Mononuclear cell (primary cell): ENCODE data around the gene JMJD8. TPM values are rescaled to one million over a fixed set of nuclear protein-coding genes. Genes with fewer than 3 reads are reported as not detected.

Experiments used
- H3K27me3 ChIP-seq: 2 replicates; pipeline ENCODE4 v1.6.0; 2011; ENCODE audit warnings: low read length, control low read depth; ENCODE audit not compliant: insufficient read depth
- H3K4me1 ChIP-seq: 2 replicates; pipeline ENCODE4 v1.5.1; 2011; ENCODE audit warnings: mild to moderate bottlenecking, low read length, control low read depth; ENCODE audit not compliant: insufficient read depth
- H3K4me3 ChIP-seq: 2 replicates; pipeline ENCODE4 v1.5.1; 2011; ENCODE audit warnings: mild to moderate bottlenecking, low read length, moderate library complexity
- H3K9me3 ChIP-seq: 2 replicates; pipeline ENCODE4 v1.5.1; 2011; ENCODE audit warnings: low read depth, mild to moderate bottlenecking, control low read depth, low read length
- total RNA-seq: library from RNA; depleted of rRNA; stranded (reverse); fragments of >200 nt; gene quantifications from one replicate; pipeline ENCODE4 v1.2.3, GENCODE V29; 2012

The JMJD8 gene
- total RNA-seq, 1 donor = 25.0 TPM

- H3K9me3 ChIP-seq = no peaks in the 10 kb centered on the region
These were observed 51.4 kb downstream of the JMJD8 start for GRCh38 chr16:632486-633335.

GRCh38 chr16:631808-632358 is 52.3 kb downstream of the JMJD8 start:
- Histone ChIP-seq H3K4me3 (no peak overlapping the region), H3K27me3 (no peaks in the 10 kb centered on the region), H3K9me3 (no peaks in the 10 kb centered on the region), H3K4me1 (peaks cover 14% of the 10 kb centered on the region)

More at GRCh38 chr16:632486-633335, 51.4 kb downstream of the JMJD8 start:
- Histone ChIP-seq H3K27me3 (no peaks in the 10 kb centered on the region), H3K4me1 (peaks cover 19% of the 10 kb centered on the region), H3K4me3 (no peak overlapping the region)

Other genes starting within 250 kb of the JMJD8 start
- 31.2 TPM for gene CAPN15, start 156.6 kb downstream of the JMJD8 start, total RNA-seq
- 0.10 TPM for gene PRR35, start 123.9 kb downstream of the JMJD8 start, total RNA-seq
- gene NHLRC4, start 117.3 kb downstream of the JMJD8 start, total RNA-seq = 1.2 TPM
- 8.5 TPM for gene PIGQ, start 114.4 kb downstream of the JMJD8 start, total RNA-seq
- gene RAB40C, start 94.3 kb downstream of the JMJD8 start, total RNA-seq = 6.6 TPM
- gene WFIKKN1, start 53.3 kb downstream of the JMJD8 start, total RNA-seq = 0.31 TPM
- gene METTL26, start 48.0 kb downstream of the JMJD8 start, total RNA-seq = 49.0 TPM
- gene MCRIP2, start 42.5 kb downstream of the JMJD8 start, total RNA-seq = 18.5 TPM
- gene WDR90, start 35.0 kb downstream of the JMJD8 start, total RNA-seq = 4.6 TPM
- gene RHOT2, start 16.2 kb downstream of the JMJD8 start, total RNA-seq = 45.2 TPM
- 0.84 TPM for gene RHBDL1, start 8.7 kb downstream of the JMJD8 start, total RNA-seq
- 39.0 TPM for gene STUB1, start 3.9 kb downstream of the JMJD8 start, total RNA-seq
- 4.4 TPM for gene WDR24, start 6.1 kb upstream of the JMJD8 start, total RNA-seq
- 1.7 TPM for gene FBXL16, start 21.5 kb upstream of the JMJD8 start, total RNA-seq
- gene METRN, start 30.8 kb upstream of the JMJD8 start, total RNA-seq = 4.8 TPM
- gene ANTKMT, start 36.8 kb upstream of the JMJD8 start, total RNA-seq = 5.8 TPM
- gene CCDC78, start 42.1 kb upstream of the JMJD8 start, total RNA-seq = 1.0 TPM
- gene HAGHL, start 42.8 kb upstream of the JMJD8 start, total RNA-seq = 4.6 TPM
- gene CIAO3, start 56.7 kb upstream of the JMJD8 start, total RNA-seq = 22.7 TPM
- gene MSLN, start 76.4 kb upstream of the JMJD8 start, total RNA-seq = 0.21 TPM
- gene RPUSD1, start 104.0 kb upstream of the JMJD8 start, total RNA-seq = 10.4 TPM
- gene CHTF18, start 104.3 kb upstream of the JMJD8 start, total RNA-seq = 8.8 TPM
- gene GNG13, start 116.4 kb upstream of the JMJD8 start, total RNA-seq = not detected